ENCODE measurements around the gene SPOCK1.

Gene SPOCK1

DNA sequence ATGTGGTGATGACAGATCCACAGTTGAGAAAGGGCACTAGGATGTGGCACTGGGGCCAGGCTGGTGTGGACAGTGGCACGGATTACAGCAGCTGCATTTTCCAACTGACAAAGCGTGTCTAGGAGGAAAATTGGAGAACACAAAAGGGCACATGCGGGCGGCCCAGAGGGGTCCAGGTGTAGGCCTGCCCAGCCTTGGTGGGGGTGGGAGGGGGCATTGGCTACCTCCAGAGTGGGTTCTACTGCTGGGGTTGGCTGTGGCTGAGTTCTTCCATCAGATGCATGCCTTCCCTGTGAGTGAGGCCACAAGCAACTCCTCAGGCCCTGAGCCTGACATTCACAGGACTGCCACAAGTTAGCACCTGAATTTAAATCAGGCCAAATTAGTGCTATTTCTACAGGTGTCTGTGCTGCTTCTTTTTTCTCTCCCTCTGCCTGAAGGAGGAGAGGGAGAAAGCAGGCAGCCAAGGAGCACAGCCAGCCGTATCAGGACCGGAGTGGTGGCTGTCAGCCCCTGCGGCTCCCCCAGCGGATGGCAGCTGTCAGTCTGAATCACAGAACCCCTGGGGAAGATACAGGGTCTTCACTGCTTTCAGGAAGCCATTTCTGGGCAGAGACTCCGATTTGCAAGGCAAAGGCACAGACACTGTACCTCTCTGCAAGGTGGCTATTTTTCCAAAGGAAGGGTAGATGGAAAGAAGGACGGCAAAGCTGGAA, 464.2 kb downstream of the SPOCK1 start:
- no peak for DNase-seq
- H3K4me3 ChIP-seq (ENCODE audit: control insufficient read depth in 1 of 7, extremely low read depth in 1 of 7, insufficient read depth in 4 of 7, low read depth in 2 of 7, low read length in 6 of 7), result no peak overlapping the region
- WGBS (ENCODE audit: insufficient coverage), result 94% methylated on average over 6 of the region's 10 CpGs
- H3K27ac ChIP-seq (ENCODE audit: insufficient read depth in 1 of 2, low read depth in 1 of 2, low read length in 2 of 2, poor library complexity in 1 of 2, severe bottlenecking in 2 of 2), result no peak overlapping the region
- H3K27me3 ChIP-seq (replicated peaks in 2 of 5; ENCODE audit: control insufficient read depth in 4 of 5, insufficient read depth in 5 of 5, low read length in 4 of 5), result peaks cover 0 to 27% (median 3%) of the 10 kb centered on the region in 5 experiments
- no peaks in the 10 kb centered on the region for H3K4me1 ChIP-seq (ENCODE audit: control extremely low read depth in 1 of 4, control insufficient read depth in 4 of 4, insufficient read depth in 4 of 4, low read length in 3 of 4)
- POLR2A ChIA-PET, result no interaction called here
- H3K9me3 ChIP-seq (ENCODE audit: control extremely low read depth in 1 of 5, control insufficient read depth in 4 of 5, insufficient read depth in 2 of 5, low read depth in 1 of 5, low read length in 4 of 5), result peaks cover 0 to 3% (median 0%) of the 10 kb centered on the region in 5 experiments
- CTCF ChIA-PET, result no interaction called here
- no peaks in the 10 kb centered on the region for H3K36me3 ChIP-seq (ENCODE audit: control insufficient read depth in 4 of 4, insufficient read depth in 4 of 4, low read length in 3 of 4)

DNA sequence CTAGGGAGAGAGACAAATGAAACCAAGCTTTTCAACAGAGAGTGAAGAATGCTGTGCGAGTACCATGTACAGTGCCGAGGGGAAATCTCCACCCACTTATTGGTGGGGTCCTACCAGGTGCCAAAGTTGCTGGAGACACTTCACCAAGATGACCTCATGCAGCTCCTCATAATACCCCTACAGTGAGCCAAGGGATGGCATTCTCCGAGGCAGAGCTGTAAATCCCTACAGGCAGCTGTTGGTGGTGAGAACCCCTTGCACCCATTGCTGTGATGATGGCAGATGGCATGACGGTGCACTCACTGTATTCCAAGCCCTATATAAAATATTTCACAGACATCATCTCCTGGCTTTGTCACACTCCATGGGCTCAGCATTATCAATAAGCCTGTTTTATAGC, 464.9 kb downstream of the SPOCK1 start:
- Histone ChIP-seq H3K27ac (ENCODE audit: insufficient read depth in 1 of 2, low read depth in 1 of 2, low read length in 2 of 2, poor library complexity in 1 of 2, severe bottlenecking in 2 of 2) (no peak overlapping the region), H3K4me1 (ENCODE audit: control extremely low read depth in 1 of 4, control insufficient read depth in 4 of 4, insufficient read depth in 4 of 4, low read length in 3 of 4) (no peaks in the 10 kb centered on the region), H3K9me3 (ENCODE audit: control extremely low read depth in 1 of 5, control insufficient read depth in 4 of 5, insufficient read depth in 2 of 5, low read depth in 1 of 5, low read length in 4 of 5) (peaks cover 0 to 3% (median 0%) of the 10 kb centered on the region in 5 experiments), H3K4me3 (ENCODE audit: control insufficient read depth in 1 of 7, extremely low read depth in 1 of 7, insufficient read depth in 4 of 7, low read depth in 2 of 7, low read length in 6 of 7) (no peak overlapping the region), H3K36me3 (ENCODE audit: control insufficient read depth in 4 of 4, insufficient read depth in 4 of 4, low read length in 3 of 4) (no peaks in the 10 kb centered on the region), H3K27me3 (replicated peaks in 2 of 5; ENCODE audit: control insufficient read depth in 4 of 5, insufficient read depth in 5 of 5, low read length in 4 of 5) (peaks cover 0 to 27% (median 3%) of the 10 kb centered on the region in 5 experiments)
- CTCF ChIA-PET, result no interaction called here
- WGBS (ENCODE audit: insufficient coverage), result 97% methylated on average over 4 of the region's 4 CpGs
- no peak for DNase-seq
- POLR2A ChIA-PET, result no interaction called here

DNA sequence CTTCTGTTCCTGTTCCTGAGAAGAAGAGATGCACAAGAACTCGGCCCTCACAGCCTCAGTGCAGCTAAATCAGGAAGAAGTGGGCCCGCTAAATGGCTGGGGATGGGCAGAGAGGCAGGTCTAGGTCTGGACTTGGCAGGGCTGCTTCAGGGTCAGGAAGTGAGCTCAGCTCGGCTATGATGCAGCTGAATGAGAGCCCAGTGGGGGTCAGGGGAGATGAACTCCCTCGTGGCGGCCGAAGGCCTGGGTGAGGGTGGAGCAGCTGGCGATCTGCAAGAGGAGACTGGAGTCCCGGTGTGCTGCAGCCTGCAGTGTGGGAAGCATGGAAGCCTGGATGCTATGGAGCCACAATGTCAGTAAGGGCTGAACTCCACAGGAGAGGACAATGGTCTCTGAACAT, 466.2 kb downstream of the SPOCK1 start:
- POLR2A ChIA-PET, result no interaction called here
- H3K4me3 ChIP-seq (ENCODE audit: control insufficient read depth in 1 of 7, extremely low read depth in 1 of 7, insufficient read depth in 4 of 7, low read depth in 2 of 7, low read length in 6 of 7), result no peak overlapping the region
- H3K9me3 ChIP-seq (ENCODE audit: control extremely low read depth in 1 of 5, control insufficient read depth in 4 of 5, insufficient read depth in 2 of 5, low read depth in 1 of 5, low read length in 4 of 5), result peaks cover 0 to 3% (median 0%) of the 10 kb centered on the region in 5 experiments
- CTCF ChIA-PET, result no interaction called here
- DNase-seq, result no peak
- no peaks in the 10 kb centered on the region for H3K36me3 ChIP-seq (ENCODE audit: control insufficient read depth in 4 of 4, insufficient read depth in 4 of 4, low read length in 3 of 4)
- no peaks in the 10 kb centered on the region for H3K4me1 ChIP-seq (ENCODE audit: control extremely low read depth in 1 of 4, control insufficient read depth in 4 of 4, insufficient read depth in 4 of 4, low read length in 3 of 4)
- peaks cover 0 to 26% (median 3%) of the 10 kb centered on the region in 5 experiments for H3K27me3 ChIP-seq (replicated peaks in 2 of 5; ENCODE audit: control insufficient read depth in 4 of 5, insufficient read depth in 5 of 5, low read length in 4 of 5)
- WGBS (ENCODE audit: insufficient coverage), result 83% methylated on average over 8 of the region's 8 CpGs
- H3K27ac ChIP-seq (ENCODE audit: insufficient read depth in 1 of 2, low read depth in 1 of 2, low read length in 2 of 2, poor library complexity in 1 of 2, severe bottlenecking in 2 of 2), result no peak overlapping the region

DNA sequence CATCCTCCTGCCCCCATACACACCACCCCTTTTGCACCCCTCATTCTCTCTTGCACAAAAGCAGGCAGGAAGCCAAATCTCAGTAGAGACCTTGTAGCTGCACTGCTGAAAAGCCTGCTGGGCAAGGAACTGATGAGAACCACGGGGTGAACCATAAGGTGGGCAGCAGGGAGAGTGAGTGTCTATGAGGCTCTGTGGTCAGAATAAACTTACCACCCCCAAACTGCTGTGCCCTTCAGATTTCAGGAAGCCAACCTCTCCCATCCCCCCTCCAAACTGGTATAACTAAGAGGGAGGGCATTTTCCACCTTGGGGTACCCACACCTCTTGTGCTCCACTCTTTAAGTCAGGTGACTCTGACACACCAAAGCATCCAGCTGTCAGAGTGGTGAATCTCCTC, 471.4 kb downstream of the SPOCK1 start:
- POLR2A ChIA-PET, result no interaction called here
- WGBS (ENCODE audit: insufficient coverage), result no CpG with 5 or more reads among the region's 1 CpG

DNA sequence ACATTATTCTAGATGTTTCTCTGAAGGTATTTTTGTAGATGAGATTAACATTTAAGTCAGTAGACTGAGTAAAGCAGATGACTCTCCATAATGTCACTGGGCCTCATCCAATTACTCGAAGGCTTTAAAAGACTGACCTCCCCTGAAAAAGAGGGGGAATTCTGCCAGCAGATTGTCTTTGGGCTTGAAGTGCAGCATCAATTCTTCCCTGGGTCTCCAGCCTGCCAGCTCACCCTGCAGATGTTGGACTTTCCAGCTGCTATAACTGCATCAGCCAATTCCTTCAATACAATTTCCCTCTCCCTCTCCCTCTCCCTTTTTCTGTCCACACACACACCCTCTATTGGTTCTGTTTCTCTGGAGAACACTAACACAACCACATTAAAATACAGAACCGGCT, 472.8 kb downstream of the SPOCK1 start:
- no peaks in the 10 kb centered on the region for H3K4me1 ChIP-seq (ENCODE audit: control extremely low read depth in 1 of 4, control insufficient read depth in 4 of 4, insufficient read depth in 4 of 4, low read length in 3 of 4)
- no peak overlapping the region for H3K27ac ChIP-seq (ENCODE audit: insufficient read depth in 1 of 2, low read depth in 1 of 2, low read length in 2 of 2, poor library complexity in 1 of 2, severe bottlenecking in 2 of 2)
- 100% methylated on average over 2 of the region's 2 CpGs for WGBS (ENCODE audit: insufficient coverage)
- no peak overlapping the region for H3K4me3 ChIP-seq (ENCODE audit: control insufficient read depth in 1 of 7, extremely low read depth in 1 of 7, insufficient read depth in 4 of 7, low read depth in 2 of 7, low read length in 6 of 7)
- no peak for DNase-seq
- ChIA-PET CTCF (no interaction called here), POLR2A (no interaction called here)
- no peaks in the 10 kb centered on the region for H3K9me3 ChIP-seq (ENCODE audit: control extremely low read depth in 1 of 5, control insufficient read depth in 4 of 5, insufficient read depth in 2 of 5, low read depth in 1 of 5, low read length in 4 of 5)
- no peaks in the 10 kb centered on the region for H3K27me3 ChIP-seq (replicated peaks in 2 of 5; ENCODE audit: control insufficient read depth in 4 of 5, insufficient read depth in 5 of 5, low read length in 4 of 5)
- H3K36me3 ChIP-seq (ENCODE audit: control insufficient read depth in 4 of 4, insufficient read depth in 4 of 4, low read length in 3 of 4), result no peaks in the 10 kb centered on the region

More for the DNA sequence above, 471.4 kb downstream of the SPOCK1 start:
- no peak overlapping the region for H3K27ac ChIP-seq (ENCODE audit: insufficient read depth in 1 of 2, low read depth in 1 of 2, low read length in 2 of 2, poor library complexity in 1 of 2, severe bottlenecking in 2 of 2)
- no peaks in the 10 kb centered on the region for H3K27me3 ChIP-seq (replicated peaks in 2 of 5; ENCODE audit: control insufficient read depth in 4 of 5, insufficient read depth in 5 of 5, low read length in 4 of 5)
- no peaks in the 10 kb centered on the region for H3K4me1 ChIP-seq (ENCODE audit: control extremely low read depth in 1 of 4, control insufficient read depth in 4 of 4, insufficient read depth in 4 of 4, low read length in 3 of 4)
- H3K36me3 ChIP-seq (ENCODE audit: control insufficient read depth in 4 of 4, insufficient read depth in 4 of 4, low read length in 3 of 4), result no peaks in the 10 kb centered on the region
- CTCF ChIA-PET, result no interaction called here
- no peaks in the 10 kb centered on the region for H3K9me3 ChIP-seq (ENCODE audit: control extremely low read depth in 1 of 5, control insufficient read depth in 4 of 5, insufficient read depth in 2 of 5, low read depth in 1 of 5, low read length in 4 of 5)
- no peak overlapping the region for H3K4me3 ChIP-seq (ENCODE audit: control insufficient read depth in 1 of 7, extremely low read depth in 1 of 7, insufficient read depth in 4 of 7, low read depth in 2 of 7, low read length in 6 of 7)
- DNase-seq, result no peak

DNA sequence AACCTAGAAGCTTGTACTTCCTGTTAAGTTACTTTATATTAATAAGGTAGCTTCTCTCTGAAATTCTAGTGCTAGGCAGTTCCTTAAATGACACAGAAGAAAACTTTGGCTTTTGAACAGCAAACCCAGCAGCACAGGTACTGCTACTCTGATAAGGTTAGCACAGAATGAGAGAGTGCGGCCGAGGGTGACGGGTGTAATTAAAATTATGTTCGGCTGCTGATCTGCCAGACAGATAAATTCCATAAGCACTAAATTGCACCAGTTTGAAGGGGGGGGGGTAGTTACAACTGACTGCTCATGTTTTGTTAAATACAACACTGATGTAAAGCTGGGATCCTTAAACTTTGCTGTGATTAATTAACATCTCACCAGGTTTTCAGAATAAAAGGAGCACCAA, 475.1 kb downstream of the SPOCK1 start:
- H3K4me3 ChIP-seq (ENCODE audit: control insufficient read depth in 1 of 7, extremely low read depth in 1 of 7, insufficient read depth in 4 of 7, low read depth in 2 of 7, low read length in 6 of 7), result no peak overlapping the region
- H3K4me1 ChIP-seq (ENCODE audit: control extremely low read depth in 1 of 4, control insufficient read depth in 4 of 4, insufficient read depth in 4 of 4, low read length in 3 of 4), result no peaks in the 10 kb centered on the region
- no peaks in the 10 kb centered on the region for H3K36me3 ChIP-seq (ENCODE audit: control insufficient read depth in 4 of 4, insufficient read depth in 4 of 4, low read length in 3 of 4)
- ChIA-PET CTCF (no interaction called here), POLR2A (no interaction called here)
- peak in 2 of 3 donors; percentile 2 for DNase-seq
- H3K27me3 ChIP-seq (replicated peaks in 2 of 5; ENCODE audit: control insufficient read depth in 4 of 5, insufficient read depth in 5 of 5, low read length in 4 of 5), result no peaks in the 10 kb centered on the region
- H3K27ac ChIP-seq (ENCODE audit: insufficient read depth in 1 of 2, low read depth in 1 of 2, low read length in 2 of 2, poor library complexity in 1 of 2, severe bottlenecking in 2 of 2), result no peak overlapping the region
- WGBS (ENCODE audit: insufficient coverage), result 50% methylated on average over 2 of the region's 4 CpGs
- H3K9me3 ChIP-seq (ENCODE audit: control extremely low read depth in 1 of 5, control insufficient read depth in 4 of 5, insufficient read depth in 2 of 5, low read depth in 1 of 5, low read length in 4 of 5), result no peaks in the 10 kb centered on the region

DNA sequence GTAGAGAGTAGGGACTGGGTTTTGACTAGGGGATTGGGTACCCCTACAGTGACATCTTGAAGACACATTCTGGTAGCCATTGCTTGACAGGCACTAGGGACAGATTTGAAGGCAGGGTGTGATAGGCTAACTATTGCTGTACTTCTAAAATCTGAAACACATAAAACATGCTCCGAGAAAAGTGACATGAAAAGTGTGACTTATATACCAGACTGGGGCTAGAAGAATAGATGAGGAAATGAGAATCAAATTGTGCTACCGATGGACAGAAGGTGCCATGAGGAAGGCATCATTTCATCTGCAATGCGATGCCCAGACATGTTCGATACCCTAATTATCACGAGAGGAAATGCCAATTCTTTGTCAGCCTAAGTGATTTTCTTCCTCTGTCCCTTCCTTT, 475.8 kb downstream of the SPOCK1 start:
- CTCF ChIA-PET, result no interaction called here
- WGBS (ENCODE audit: insufficient coverage), result 96% methylated on average over 4 of the region's 5 CpGs
- H3K9me3 ChIP-seq (ENCODE audit: control extremely low read depth in 1 of 5, control insufficient read depth in 4 of 5, insufficient read depth in 2 of 5, low read depth in 1 of 5, low read length in 4 of 5), result no peaks in the 10 kb centered on the region
- no peak for DNase-seq
- no peaks in the 10 kb centered on the region for H3K4me1 ChIP-seq (ENCODE audit: control extremely low read depth in 1 of 4, control insufficient read depth in 4 of 4, insufficient read depth in 4 of 4, low read length in 3 of 4)
- H3K27ac ChIP-seq (ENCODE audit: insufficient read depth in 1 of 2, low read depth in 1 of 2, low read length in 2 of 2, poor library complexity in 1 of 2, severe bottlenecking in 2 of 2), result no peak overlapping the region
- H3K27me3 ChIP-seq (replicated peaks in 2 of 5; ENCODE audit: control insufficient read depth in 4 of 5, insufficient read depth in 5 of 5, low read length in 4 of 5), result no peaks in the 10 kb centered on the region
- H3K36me3 ChIP-seq (ENCODE audit: control insufficient read depth in 4 of 4, insufficient read depth in 4 of 4, low read length in 3 of 4), result no peaks in the 10 kb centered on the region
- POLR2A ChIA-PET, result no interaction called here
- no peak overlapping the region for H3K4me3 ChIP-seq (ENCODE audit: control insufficient read depth in 1 of 7, extremely low read depth in 1 of 7, insufficient read depth in 4 of 7, low read depth in 2 of 7, low read length in 6 of 7)
